PC-9 (cell line): Measurements from ENCODE around the gene CUL9. TPM values are rescaled to one million over a fixed set of nuclear protein-coding genes. Genes with fewer than 3 reads are reported as not detected.

Experiments used
- BruUV-seq: library from RNA; stranded (reverse); fragments of 400-500 nt; replicated peaks from 2 replicates; lab custom pipeline; 2021; lab: Mats Ljungman, UMichigan
- CTCF ChIA-PET: fragments of 300-600 bp; sonication (Branson Sonifier 250); formaldehyde crosslinking; loops from one replicate; lab custom pipeline; 2022; ENCODE audit warnings: antibody characterized with exemption; lab: Charles Lee
- POLR2A ChIA-PET: fragments of 300-600 bp; sonication (Branson Sonifier 250); formaldehyde crosslinking; loops from one replicate; lab custom pipeline; 2022; ENCODE audit warnings: antibody characterized with exemption; ENCODE audit not compliant: unreplicated experiment; lab: Charles Lee
- DNase-seq, 2 experiments: peaks; one replicate each; pipeline versions ENCODE4 v3.0.0 to v3.0.0-alpha.2; 2015 to 2022; ENCODE audit warnings: mixed read lengths in 1 of 2
- H2AFZ ChIP-seq: fragments of 200-600 bp; sonication (generic); 2 replicates; pipeline ENCODE4 v1.8.1; 2017; ENCODE audit warnings: antibody characterized with exemption
- H3F3A ChIP-seq: fragments of 200-600 bp; sonication (generic); 2 replicates; pipeline ENCODE4 v1.8.1; 2017; ENCODE audit warnings: antibody characterized with exemption, mild to moderate bottlenecking, low read depth; ENCODE audit not compliant: insufficient read depth
- H3K27ac ChIP-seq: fragments of 200-600 bp; sonication (generic); 2 replicates; pipeline ENCODE4 v1.6.1; 2016; ENCODE audit warnings: mixed run types
- H3K27me3 ChIP-seq: fragments of 200-600 bp; sonication (generic); 2 replicates; pipeline ENCODE4 v1.6.1; 2016; ENCODE audit warnings: low read depth, mixed run types; ENCODE audit not compliant: insufficient read depth
- H3K36me3 ChIP-seq: fragments of 200-600 bp; sonication (generic); 2 replicates; pipeline ENCODE4 v1.6.1; 2016; ENCODE audit warnings: low read depth, mixed run types
- H3K4me1 ChIP-seq: fragments of 200-600 bp; sonication (generic); replicated peaks from 2 replicates; pipeline ENCODE4 v1.6.1; 2016; ENCODE audit warnings: mixed run types; ENCODE audit not compliant: insufficient read depth
- H3K4me2 ChIP-seq: fragments of 200-600 bp; sonication (generic); 2 replicates; pipeline ENCODE4 v1.6.1; 2017; ENCODE audit warnings: mixed run types
- H3K4me3 ChIP-seq: fragments of 200-600 bp; sonication (generic); 2 replicates; pipeline ENCODE4 v1.6.1; 2016; ENCODE audit warnings: mixed run types
- H3K79me2 ChIP-seq: fragments of 200-600 bp; sonication (generic); 2 replicates; pipeline ENCODE4 v1.6.1; 2017; ENCODE audit warnings: low read depth, mixed run types
- H3K9me2 ChIP-seq: fragments of 200-600 bp; sonication (generic); 2 replicates; pipeline ENCODE4 v1.8.1; 2017; ENCODE audit warnings: mild to moderate bottlenecking; ENCODE audit not compliant: insufficient read depth
- H3K9me3 ChIP-seq: fragments of 200-600 bp; sonication (generic); 2 replicates; pipeline ENCODE4 v1.8.1; 2016; ENCODE audit warnings: low read depth; ENCODE audit not compliant: insufficient read depth
- H4K20me1 ChIP-seq: fragments of 200-600 bp; sonication (generic); 2 replicates; pipeline ENCODE4 v1.8.1; 2017; ENCODE audit not compliant: insufficient read depth
- EZH2 ChIP-seq: fragments of 200-600 bp; sonication (generic); IDR thresholded peaks from 2 replicates; pipeline ENCODE4 v1.8.0; 2017; ENCODE audit warnings: antibody characterized with exemption, low read depth
- intact Hi-C: fragments of 100-400 bp; cut with micrococcal nuclease; formaldehyde crosslinking; loops from one replicate; pipeline ENCODE4 v1.10.0; 2022; ENCODE audit not compliant: unreplicated experiment
- total RNA-seq: library from RNA; stranded (reverse); gene quantifications from 2 replicates; pipeline ENCODE4 v1.2.3, GENCODE V29; 2021
- TF ChIP-seq, protein P1 (sequence below): fragments of 200-600 bp; sonication (generic); conservative IDR thresholded peaks from 2 replicates; pipeline ENCODE4 v1.6.1; 2017; ENCODE audit warnings: mixed run types, antibody characterized with exemption, mild to moderate bottlenecking, moderate library complexity

Gene CUL9
- total RNA-seq, 1 experiment from 2014 or later: 52.8 TPM

GRCh38 chr6:43207286-43207685 is 25.3 kb downstream of the CUL9 start:
- Histone ChIP-seq H2AFZ (no peak overlapping the region), H3K4me1 (no peaks in the 10 kb centered on the region; the same call in 1 of the 2 replicates), H3K27ac (no peak overlapping the region), H3K9me3 (no peaks in the 10 kb centered on the region), H3K36me3 (no peaks in the 10 kb centered on the region), H3K27me3 (no peaks in the 10 kb centered on the region), H3K4me3 (no peak overlapping the region), H4K20me1 (no peaks in the 10 kb centered on the region), H3K79me2 (no peaks in the 10 kb centered on the region), H3F3A (no peaks in the 10 kb centered on the region), H3K9me2 (no peaks in the 10 kb centered on the region), H3K4me2 (no peak overlapping the region)
- TF ChIP-seq EZH2: no peak
- TF ChIP-seq, protein P1, sequence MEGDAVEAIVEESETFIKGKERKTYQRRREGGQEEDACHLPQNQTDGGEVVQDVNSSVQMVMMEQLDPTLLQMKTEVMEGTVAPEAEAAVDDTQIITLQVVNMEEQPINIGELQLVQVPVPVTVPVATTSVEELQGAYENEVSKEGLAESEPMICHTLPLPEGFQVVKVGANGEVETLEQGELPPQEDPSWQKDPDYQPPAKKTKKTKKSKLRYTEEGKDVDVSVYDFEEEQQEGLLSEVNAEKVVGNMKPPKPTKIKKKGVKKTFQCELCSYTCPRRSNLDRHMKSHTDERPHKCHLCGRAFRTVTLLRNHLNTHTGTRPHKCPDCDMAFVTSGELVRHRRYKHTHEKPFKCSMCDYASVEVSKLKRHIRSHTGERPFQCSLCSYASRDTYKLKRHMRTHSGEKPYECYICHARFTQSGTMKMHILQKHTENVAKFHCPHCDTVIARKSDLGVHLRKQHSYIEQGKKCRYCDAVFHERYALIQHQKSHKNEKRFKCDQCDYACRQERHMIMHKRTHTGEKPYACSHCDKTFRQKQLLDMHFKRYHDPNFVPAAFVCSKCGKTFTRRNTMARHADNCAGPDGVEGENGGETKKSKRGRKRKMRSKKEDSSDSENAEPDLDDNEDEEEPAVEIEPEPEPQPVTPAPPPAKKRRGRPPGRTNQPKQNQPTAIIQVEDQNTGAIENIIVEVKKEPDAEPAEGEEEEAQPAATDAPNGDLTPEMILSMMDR: no peak
- DNase-seq: no peak
- BruUV-seq: no TSS peak
- intact Hi-C loops: no loop called here
- ChIA-PET CTCF (no interaction called here), POLR2A (no interaction called here)

DNA sequence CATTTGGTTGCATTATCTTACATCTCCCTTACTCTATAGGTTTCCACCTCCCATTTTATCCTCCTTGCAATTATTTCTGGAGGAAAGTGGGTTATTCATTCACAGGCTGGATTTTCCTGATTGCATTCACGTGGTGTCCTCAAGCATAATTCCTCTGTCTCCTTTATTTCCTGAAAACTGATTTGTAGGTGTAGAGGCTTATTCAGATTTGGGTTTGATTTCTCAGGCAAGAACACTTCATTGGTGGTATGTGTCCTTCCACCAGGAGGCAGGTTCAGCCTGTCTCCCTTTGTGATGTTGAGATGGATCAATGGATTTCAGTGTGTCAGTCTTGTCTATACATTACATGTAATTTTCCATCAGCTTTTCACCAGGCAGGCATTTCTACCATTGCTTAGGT is 30.0 kb downstream of the CUL9 start:
- CTCF ChIA-PET: no interaction called here

DNA sequence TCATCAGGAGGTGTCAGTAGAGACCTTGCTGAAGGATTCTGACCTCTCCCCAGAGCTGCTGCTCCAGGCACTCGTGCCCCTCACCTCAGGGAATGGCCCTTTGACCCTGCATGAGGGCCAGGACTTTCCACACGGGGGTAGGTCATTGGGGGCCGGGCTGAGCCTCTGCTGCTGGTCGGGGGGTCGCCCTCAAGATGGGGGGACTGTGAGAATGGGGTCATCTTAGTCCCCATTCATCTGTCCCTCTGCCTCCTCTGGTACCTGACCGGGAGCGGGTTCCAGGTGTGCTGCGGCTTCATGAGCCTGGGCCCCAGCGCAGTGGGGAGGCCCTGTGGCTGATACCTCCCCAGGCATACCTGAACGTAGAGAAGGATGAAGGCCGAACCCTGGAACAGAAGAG is 31.4 kb downstream of the CUL9 start:
- Histone ChIP-seq H3K9me3 (no peaks in the 10 kb centered on the region), H2AFZ (no peak overlapping the region), H4K20me1 (no peaks in the 10 kb centered on the region), H3K27ac (no peak overlapping the region), H3K27me3 (no peaks in the 10 kb centered on the region), H3K79me2 (no peaks in the 10 kb centered on the region), H3K36me3 (no peaks in the 10 kb centered on the region), H3K4me3 (no peak overlapping the region), H3K4me1 (no peaks in the 10 kb centered on the region), H3K4me2 (no peak overlapping the region), H3F3A (no peaks in the 10 kb centered on the region), H3K9me2 (no peaks in the 10 kb centered on the region)
- no TSS peak for BruUV-seq
- POLR2A ChIA-PET: no interaction called here
- TF ChIP-seq EZH2: no peak
- TF ChIP-seq, protein P1: no peak
- intact Hi-C loops: no loop called here
- CTCF ChIA-PET: no interaction called here
- no peak for DNase-seq

More for the DNA sequence above, 30.0 kb downstream of the CUL9 start:
- H3K27ac ChIP-seq: no peak overlapping the region
- H3F3A ChIP-seq: no peaks in the 10 kb centered on the region
- H2AFZ ChIP-seq: no peak overlapping the region
- no peak for DNase-seq
- no peaks in the 10 kb centered on the region for H3K9me2 ChIP-seq
- no peaks in the 10 kb centered on the region; the same call in 1 of the 2 replicates for H3K4me1 ChIP-seq
- no peaks in the 10 kb centered on the region for H3K79me2 ChIP-seq
- no peaks in the 10 kb centered on the region for H3K9me3 ChIP-seq
- TF ChIP-seq, protein P1: no peak
- no peak for TF ChIP-seq EZH2
- H3K36me3 ChIP-seq: no peaks in the 10 kb centered on the region
- intact Hi-C loops: no loop called here
- POLR2A ChIA-PET: no interaction called here
- BruUV-seq: no TSS peak
- H3K4me3 ChIP-seq: no peak overlapping the region
- H3K4me2 ChIP-seq: no peak overlapping the region
- H4K20me1 ChIP-seq: no peaks in the 10 kb centered on the region
- H3K27me3 ChIP-seq: no peaks in the 10 kb centered on the region
